Peyer's patch (tissue), 4 donors: Measurements from ENCODE around the gene WNK1. TPM values are rescaled to one million over a fixed set of nuclear protein-coding genes. Genes with fewer than 3 reads are reported as not detected.

Experiments used
- DNase-seq, 3 donors: peaks; one replicate each; pipeline ENCODE4 v3.0.0-alpha.2; 2017 to 2019
- H3K27ac ChIP-seq, 4 donors: fragments of 200-600 bp; sonication (generic); one replicate each; pipeline ENCODE4 v1.5.1; 2016 to 2019
- H3K27me3 ChIP-seq, 2 donors: fragments of 200-600 bp; sonication (generic); one replicate each; pipeline ENCODE4 v1.5.1; 2019
- H3K36me3 ChIP-seq, 3 donors: fragments of 200-600 bp; sonication (generic); one replicate each; pipeline ENCODE4 v1.5.1; 2016 to 2019
- H3K4me1 ChIP-seq, 4 donors: fragments of 200-600 bp; sonication (generic); one replicate each; pipeline ENCODE4 v1.5.1; 2016 to 2019
- H3K4me3 ChIP-seq, 4 donors: fragments of 200-600 bp; sonication (generic); 1 replicate in 3 of 4; 2 replicates in 1 of 4; pipeline ENCODE4 v1.5.1; 2016 to 2019; ENCODE audit warnings: mild to moderate bottlenecking in 1 of 4
- H3K9me3 ChIP-seq, 4 donors: fragments of 200-600 bp; sonication (generic); one replicate each; pipeline ENCODE4 v1.5.1; 2016 to 2019; ENCODE audit warnings: mild to moderate bottlenecking in 1 of 4
- POLR2A ChIP-seq, 2 donors: fragments of 450-650 bp; IDR thresholded peaks; one replicate each; pipeline ENCODE4 v1.5.1; 2017; ENCODE audit warnings: antibody characterized with exemption in 2 of 2, mild to moderate bottlenecking in 2 of 2, moderate library complexity in 2 of 2
- total RNA-seq, 4 donors: library from RNA; depleted of rRNA; stranded (reverse); fragments of >200 nt; gene quantifications; one replicate each; pipeline ENCODE4 v1.1.0, GENCODE V29; 2016
- TF ChIP-seq, protein P1 (sequence below), 6 experiments: fragments of 450-650 bp in 4 of 6; fragments of 200-600 bp in 2 of 6; sonication (generic) in 1 of 6; IDR thresholded peaks; one replicate each; pipeline ENCODE4 v1.5.1; 2017 to 2019; ENCODE audit warnings: antibody characterized with exemption in 6 of 6, mild to moderate bottlenecking in 3 of 6, moderate library complexity in 1 of 6

The WNK1 gene
- total RNA-seq, 4 donors from 2014 or later: 83.2 to 198 (median 144) TPM

GRCh38 chr12:835754-836518, 83.6 kb downstream of the WNK1 start:
- Histone ChIP-seq H3K36me3 (peaks cover 0 to 3% (median 0%) of the 10 kb centered on the region in 3 donors), H3K27me3 (no peaks in the 10 kb centered on the region), H3K4me1 (no peaks in the 10 kb centered on the region), H3K4me3 (no peak overlapping the region), H3K9me3 (no peaks in the 10 kb centered on the region), H3K27ac (no peak overlapping the region)
- no peak for TF ChIP-seq POLR2A (IDR thresholded peaks at IDR 0.05)
- TF ChIP-seq, protein P1, sequence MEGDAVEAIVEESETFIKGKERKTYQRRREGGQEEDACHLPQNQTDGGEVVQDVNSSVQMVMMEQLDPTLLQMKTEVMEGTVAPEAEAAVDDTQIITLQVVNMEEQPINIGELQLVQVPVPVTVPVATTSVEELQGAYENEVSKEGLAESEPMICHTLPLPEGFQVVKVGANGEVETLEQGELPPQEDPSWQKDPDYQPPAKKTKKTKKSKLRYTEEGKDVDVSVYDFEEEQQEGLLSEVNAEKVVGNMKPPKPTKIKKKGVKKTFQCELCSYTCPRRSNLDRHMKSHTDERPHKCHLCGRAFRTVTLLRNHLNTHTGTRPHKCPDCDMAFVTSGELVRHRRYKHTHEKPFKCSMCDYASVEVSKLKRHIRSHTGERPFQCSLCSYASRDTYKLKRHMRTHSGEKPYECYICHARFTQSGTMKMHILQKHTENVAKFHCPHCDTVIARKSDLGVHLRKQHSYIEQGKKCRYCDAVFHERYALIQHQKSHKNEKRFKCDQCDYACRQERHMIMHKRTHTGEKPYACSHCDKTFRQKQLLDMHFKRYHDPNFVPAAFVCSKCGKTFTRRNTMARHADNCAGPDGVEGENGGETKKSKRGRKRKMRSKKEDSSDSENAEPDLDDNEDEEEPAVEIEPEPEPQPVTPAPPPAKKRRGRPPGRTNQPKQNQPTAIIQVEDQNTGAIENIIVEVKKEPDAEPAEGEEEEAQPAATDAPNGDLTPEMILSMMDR (IDR thresholded peaks at IDR 0.05): no peak
- DNase-seq: no peak

- no peak overlapping the region for H3K4me3 ChIP-seq
- no peak for DNase-seq
- H3K9me3 ChIP-seq: no peaks in the 10 kb centered on the region
- H3K27ac ChIP-seq: no peak overlapping the region
- no peaks in the 10 kb centered on the region for H3K4me1 ChIP-seq
- no peaks in the 10 kb centered on the region for H3K36me3 ChIP-seq
- no peaks in the 10 kb centered on the region for H3K27me3 ChIP-seq
- TF ChIP-seq, protein P1 (IDR thresholded peaks at IDR 0.05): no peak
- no peak for TF ChIP-seq POLR2A (IDR thresholded peaks at IDR 0.05)
These were observed 84.6 kb downstream of the WNK1 start for GRCh38 chr12:836952-837351.

DNA sequence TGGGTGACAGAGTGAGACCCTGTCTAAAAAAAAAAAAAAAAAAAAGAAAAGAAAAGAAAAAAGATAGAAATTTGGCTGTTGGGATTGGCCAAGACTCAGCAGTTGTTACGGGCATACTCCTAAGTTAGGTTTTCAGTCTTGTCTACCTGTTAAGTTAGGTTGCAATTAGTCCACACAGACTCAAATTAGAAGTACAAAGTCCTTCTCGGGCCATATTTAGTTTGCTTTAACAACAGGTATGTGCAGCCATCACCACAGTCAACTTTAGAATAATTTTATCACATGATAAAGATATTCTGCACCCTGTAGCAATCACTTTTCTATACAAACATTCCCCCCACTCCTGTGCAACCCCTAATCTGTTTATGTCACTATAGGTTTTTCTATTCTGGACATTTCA, 85.2 kb downstream of the WNK1 start:
- Histone ChIP-seq H3K4me1 (no peaks in the 10 kb centered on the region), H3K27me3 (no peaks in the 10 kb centered on the region), H3K9me3 (no peaks in the 10 kb centered on the region), H3K27ac (no peak overlapping the region), H3K36me3 (no peaks in the 10 kb centered on the region), H3K4me3 (no peak overlapping the region)
- TF ChIP-seq POLR2A (IDR thresholded peaks at IDR 0.05): no peak
- TF ChIP-seq, protein P1 (IDR thresholded peaks at IDR 0.05): no peak
- DNase-seq: no peak

DNA sequence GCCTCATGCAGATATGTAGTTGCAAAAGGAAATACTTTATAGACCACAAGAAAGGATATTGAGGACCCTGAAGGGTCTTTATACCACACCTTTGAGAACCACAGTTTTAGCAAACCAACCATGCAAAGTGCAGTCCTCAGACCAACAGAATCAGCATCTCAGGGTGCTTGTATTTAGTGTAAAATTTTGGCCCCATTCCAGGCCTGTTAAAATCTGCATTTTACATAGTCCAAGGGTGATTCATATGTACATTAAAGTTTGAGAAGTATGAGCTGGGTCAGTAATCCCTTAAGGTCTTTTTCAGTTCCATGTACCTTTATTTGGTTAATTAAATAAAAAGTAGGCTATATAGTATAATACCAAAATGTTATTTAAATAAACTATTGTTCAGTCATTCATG, 91.2 kb downstream of the WNK1 start:
- H3K27ac ChIP-seq: no peak overlapping the region
- H3K4me3 ChIP-seq: no peak overlapping the region
- no peaks in the 10 kb centered on the region for H3K36me3 ChIP-seq
- no peak for TF ChIP-seq POLR2A (IDR thresholded peaks at IDR 0.05)
- TF ChIP-seq, protein P1 (IDR thresholded peaks at IDR 0.05): no peak
- DNase-seq: no peak
- no peaks in the 10 kb centered on the region for H3K9me3 ChIP-seq
- H3K4me1 ChIP-seq: no peaks in the 10 kb centered on the region
- no peaks in the 10 kb centered on the region for H3K27me3 ChIP-seq

- Histone ChIP-seq H3K4me1 (peaks cover 0 to under 1% (median 0%) of the 10 kb centered on the region in 4 donors), H3K4me3 (no peak overlapping the region), H3K36me3 (no peaks in the 10 kb centered on the region), H3K27me3 (no peaks in the 10 kb centered on the region), H3K27ac (no peak overlapping the region), H3K9me3 (no peaks in the 10 kb centered on the region)
- TF ChIP-seq, protein P1 (IDR thresholded peaks at IDR 0.05): no peak
- no peak for TF ChIP-seq POLR2A (IDR thresholded peaks at IDR 0.05)
- no peak for DNase-seq
These were observed 94.0 kb downstream of the WNK1 start for GRCh38 chr12:846421-846820.
